Uterus (tissue), 2 donors: Measurements from ENCODE around the gene GPX4.
A peak's percentile ranks its signal among the peaks of the same experiment; 100 is the strongest.

ENCODE experiments used
- CTCF ChIP-seq, 4 experiments: fragments of 200-600 bp in 2 of 4; fragments of 450-650 bp in 2 of 4; sonication (generic) in 2 of 4; IDR thresholded peaks; one replicate each; pipeline ENCODE4 v1.5.1; 2016 to 2019; ENCODE audit warnings: antibody characterized with exemption in 4 of 4, mild to moderate bottlenecking in 2 of 4, moderate library complexity in 1 of 4
- POLR2A ChIP-seq, 2 donors: fragments of 450-650 bp; IDR thresholded peaks; one replicate each; pipeline ENCODE4 v1.6.1; 2016; ENCODE audit warnings: antibody characterized with exemption in 2 of 2, mild to moderate bottlenecking in 1 of 2, moderate library complexity in 1 of 2

DNA sequence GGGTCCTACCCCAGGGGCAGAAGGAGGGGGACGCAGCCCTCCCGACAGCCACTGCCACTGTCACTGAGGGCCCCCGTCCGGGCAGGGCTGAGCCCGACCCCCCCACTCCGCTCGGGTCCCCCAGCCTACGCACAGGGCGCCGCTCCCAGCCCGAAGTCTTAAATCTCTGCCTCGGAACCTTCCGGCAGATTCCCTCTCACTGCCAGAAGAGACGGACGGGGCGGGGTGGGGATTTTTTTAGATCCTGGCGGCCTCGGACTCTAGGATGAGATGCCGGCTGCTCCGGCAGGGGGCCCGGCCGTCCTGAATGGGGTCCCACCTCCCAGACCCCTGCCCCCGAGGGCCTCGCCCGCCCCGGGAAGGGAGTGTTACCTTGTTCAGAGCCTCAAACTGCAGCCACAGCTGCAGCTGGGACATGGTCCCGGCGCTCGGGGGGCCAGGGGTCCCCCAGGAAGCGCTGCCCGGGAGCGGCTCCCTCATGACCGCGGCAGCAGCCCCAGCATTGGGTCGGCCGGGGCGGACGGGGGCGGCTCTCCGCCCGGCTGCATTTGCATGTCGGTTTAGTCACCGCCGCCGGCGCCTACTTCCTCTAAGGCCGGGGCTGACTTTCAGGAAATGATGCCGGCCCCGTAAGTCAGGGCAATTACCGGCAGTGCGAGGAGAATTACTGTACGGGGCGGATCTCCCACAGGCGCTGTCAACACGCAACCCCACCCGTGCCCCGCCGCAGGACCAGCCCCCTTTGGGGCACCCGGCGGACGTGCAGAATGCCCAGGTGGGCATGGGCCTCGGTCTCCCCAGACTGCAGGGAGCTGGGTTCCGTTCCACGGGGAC lies 28.1 kb downstream of the GPX4 start:
- TF ChIP-seq CTCF (IDR thresholded peaks at IDR 0.05) = peak in 3 of 4 experiments; percentile 10 to 43 (median 30)
- TF ChIP-seq POLR2A (IDR thresholded peaks at IDR 0.05) = peak in 1 of 2 donors; percentile 36
